Mesenchymal stem cell (in vitro differentiated cells and primary cell): ENCODE measurements around the gene RTBDN.

Experiments
- DNase-seq: peaks from one replicate; pipeline ENCODE4 v3.0.0-alpha.2; 2013
- H2AFZ ChIP-seq: one replicate; pipeline ENCODE4 v1.6.1; 2013; ENCODE audit warnings: low read depth, mild to moderate bottlenecking, control low read depth, inconsistent platforms, low read length, moderate library complexity
- H2AK5ac ChIP-seq: 2 replicates; pipeline ENCODE4 v1.6.1; 2013; ENCODE audit warnings: low read length, moderate library complexity, mild to moderate bottlenecking, inconsistent platforms; ENCODE audit not compliant: severe bottlenecking
- H2BK120ac ChIP-seq: one replicate; pipeline ENCODE4 v1.6.1; 2013; ENCODE audit warnings: low read depth, mild to moderate bottlenecking, inconsistent platforms, low read length, moderate library complexity
- H2BK12ac ChIP-seq, 2 experiments: one replicate each; pipeline ENCODE4 v1.6.1; 2013; ENCODE audit warnings: inconsistent platforms in 2 of 2, low read length in 2 of 2, mild to moderate bottlenecking in 2 of 2, moderate library complexity in 2 of 2, control low read depth in 1 of 2
- H2BK15ac ChIP-seq: one replicate; pipeline ENCODE4 v1.6.1; 2013; ENCODE audit warnings: mild to moderate bottlenecking, low read depth, inconsistent platforms; ENCODE audit not compliant: poor library complexity, severe bottlenecking
- H2BK5ac ChIP-seq: 2 replicates; pipeline ENCODE4 v1.6.1; 2013; ENCODE audit warnings: low read depth, mild to moderate bottlenecking, low read length, control low read depth, inconsistent platforms; ENCODE audit not compliant: poor library complexity, severe bottlenecking
- H3K14ac ChIP-seq, 2 experiments: one replicate each; pipeline ENCODE4 v1.6.1; 2013; ENCODE audit warnings: inconsistent platforms in 2 of 2, low read length in 2 of 2, control low read depth in 1 of 2, mild to moderate bottlenecking in 1 of 2, moderate library complexity in 1 of 2
- H3K18ac ChIP-seq, 2 experiments: one replicate each; pipeline ENCODE4 v1.6.1; 2013; ENCODE audit warnings: inconsistent platforms in 2 of 2, low read length in 2 of 2, control low read depth in 1 of 2, low read depth in 1 of 2, mild to moderate bottlenecking in 1 of 2
- H3K23ac ChIP-seq, 2 experiments: one replicate each; pipeline ENCODE4 v1.6.1; 2013; ENCODE audit warnings: inconsistent platforms in 2 of 2, low read length in 2 of 2, mild to moderate bottlenecking in 2 of 2, moderate library complexity in 2 of 2, control low read depth in 1 of 2
- H3K27ac ChIP-seq: 2 replicates; pipeline ENCODE4 v1.5.1; 2013; ENCODE audit warnings: mild to moderate bottlenecking, moderate library complexity, low read length, control low read depth, inconsistent platforms; ENCODE audit not compliant: poor library complexity, severe bottlenecking
- H3K27me3 ChIP-seq, 2 experiments: 2 replicates each; pipeline versions ENCODE4 v1.6.1 to v1.7.0; 2013; ENCODE audit warnings: low read length in 2 of 2, mild to moderate bottlenecking in 2 of 2, moderate library complexity in 2 of 2, control low read depth in 1 of 2, inconsistent platforms in 1 of 2; ENCODE audit not compliant: control insufficient read depth in 1 of 2, insufficient read depth in 1 of 2
- H3K36me3 ChIP-seq, 2 experiments: 2 replicates each; pipeline versions ENCODE4 v1.6.1 to v1.7.0; 2013; ENCODE audit warnings: low read length in 2 of 2, control low read depth in 1 of 2, inconsistent platforms in 1 of 2, low read depth in 1 of 2, mild to moderate bottlenecking in 1 of 2; ENCODE audit not compliant: insufficient read depth in 2 of 2, control insufficient read depth in 1 of 2
- H3K4ac ChIP-seq, 2 experiments: one replicate each; pipeline ENCODE4 v1.6.1; 2013; ENCODE audit warnings: inconsistent platforms in 2 of 2, low read length in 2 of 2, mild to moderate bottlenecking in 2 of 2, moderate library complexity in 2 of 2, control low read depth in 1 of 2, low read depth in 1 of 2
- H3K4me1 ChIP-seq: 2 replicates; pipeline ENCODE4 v1.6.1; 2013; ENCODE audit warnings: low read depth, low read length, control low read depth; ENCODE audit not compliant: control insufficient read depth, insufficient read depth
- H3K4me2 ChIP-seq: 2 replicates; pipeline ENCODE4 v1.6.1; 2013; ENCODE audit warnings: low read length, mild to moderate bottlenecking, inconsistent platforms; ENCODE audit not compliant: poor library complexity, severe bottlenecking
- H3K4me3 ChIP-seq, 2 experiments: 2 replicates each; pipeline versions ENCODE4 v1.5.1 to v1.7.0; 2013; ENCODE audit warnings: low read length in 2 of 2, mild to moderate bottlenecking in 2 of 2, control low read depth in 1 of 2, low read depth in 1 of 2; ENCODE audit not compliant: insufficient read depth in 1 of 2
- H3K79me1 ChIP-seq: replicated peaks from 2 replicates; pipeline ENCODE4 v1.6.1; 2013; ENCODE audit warnings: mild to moderate bottlenecking, control low read depth, low read length, inconsistent platforms; ENCODE audit not compliant: poor library complexity, severe bottlenecking
- H3K9ac ChIP-seq: 2 replicates; pipeline ENCODE4 v1.7.0; 2013; ENCODE audit warnings: mild to moderate bottlenecking, low read length, moderate library complexity
- H3K9me3 ChIP-seq: 2 replicates; pipeline ENCODE4 v1.7.0; 2013; ENCODE audit warnings: mild to moderate bottlenecking, low read length; ENCODE audit not compliant: control insufficient read depth
- H4K8ac ChIP-seq: one replicate; pipeline ENCODE4 v1.6.1; 2013; ENCODE audit warnings: inconsistent platforms, mild to moderate bottlenecking, low read length, moderate library complexity
- H4K91ac ChIP-seq: one replicate; pipeline ENCODE4 v1.6.1; 2013; ENCODE audit warnings: mild to moderate bottlenecking, low read length, inconsistent platforms
- WGBS: methylation state at CpG from one replicate; pipeline ENCODE4 v1.1.7; 2013; ENCODE audit warnings: mixed read lengths; 5-methylcytosine and 5-hydroxymethylcytosine counted together

The RTBDN gene

GRCh38 chr19:12840091-12841079 lies 6.0 kb upstream of the RTBDN start:
- Histone ChIP-seq H3K4me1 (peaks cover 16% of the 10 kb centered on the region), H3K14ac (no peak overlapping the region), H4K8ac (no peak overlapping the region), H3K27me3 (peaks cover 82 to 86% of the 10 kb centered on the region in 2 experiments), H3K23ac (no peak overlapping the region), H2BK12ac (no peak overlapping the region), H3K18ac (no peak overlapping the region), H3K4me3 (peak overlapping the region in 1 of 2 experiments; percentile 57), H3K9me3 (no peaks in the 10 kb centered on the region), H2BK5ac (no peak overlapping the region), H3K4ac (no peak overlapping the region), H3K27ac (no peak overlapping the region), H3K4me2 (peak overlapping the region; percentile 14), H2AFZ (no peak overlapping the region), H2AK5ac (no peak overlapping the region), H2BK120ac (no peak overlapping the region), H3K36me3 (no peaks in the 10 kb centered on the region), H3K9ac (no peak overlapping the region), H3K79me1 (no peaks in the 10 kb centered on the region), H4K91ac (no peak overlapping the region), H2BK15ac (no peak overlapping the region)
- WGBS = 30% methylated on average over 40 of the region's 43 CpGs
- DNase-seq = peak; percentile 62

- no peak overlapping the region for H2AFZ ChIP-seq
- no peak overlapping the region for H3K18ac ChIP-seq
- H3K27me3 ChIP-seq = peaks cover 90 to 94% of the 10 kb centered on the region in 2 experiments
- no peak overlapping the region for H2BK120ac ChIP-seq
- H3K9ac ChIP-seq = no peak overlapping the region
- no peaks in the 10 kb centered on the region for H3K36me3 ChIP-seq
- no peak overlapping the region for H3K4me3 ChIP-seq
- no peaks in the 10 kb centered on the region for H3K9me3 ChIP-seq
- H2BK15ac ChIP-seq = no peak overlapping the region
- no peak overlapping the region for H4K8ac ChIP-seq
- no peak overlapping the region for H2BK5ac ChIP-seq
- no peak overlapping the region for H3K4ac ChIP-seq
- H4K91ac ChIP-seq = no peak overlapping the region
- H3K4me1 ChIP-seq = peaks cover 22% of the 10 kb centered on the region
- H3K79me1 ChIP-seq = no peaks in the 10 kb centered on the region
- H3K14ac ChIP-seq = no peak overlapping the region
- H2BK12ac ChIP-seq = no peak overlapping the region
- peak overlapping the region; percentile 41 for H3K4me2 ChIP-seq
- no peak overlapping the region for H2AK5ac ChIP-seq
- WGBS = 52% methylated on average over 11 of the region's 21 CpGs
- H3K23ac ChIP-seq = no peak overlapping the region
- DNase-seq = no peak
- no peak overlapping the region for H3K27ac ChIP-seq
These were observed 4.7 kb upstream of the RTBDN start for GRCh38 chr19:12838886-12839756.

- Histone ChIP-seq H2BK12ac (no peak within 1 kb of the TSS), H3K79me1 (no peaks in the 10 kb centered on the region), H3K14ac (no peak within 1 kb of the TSS), H3K18ac (no peak within 1 kb of the TSS), H2BK120ac (no peak within 1 kb of the TSS), H4K91ac (no peak within 1 kb of the TSS), H2AFZ (peak within 1 kb of the TSS; percentile 23), H3K27me3 (peaks cover 87 to 93% of the 10 kb centered on the region in 2 experiments), H3K4ac (no peak within 1 kb of the TSS), H3K4me1 (peaks cover 26% of the 10 kb centered on the region), H2BK5ac (no peak within 1 kb of the TSS), H3K36me3 (no peaks in the 10 kb centered on the region), H2BK15ac (no peak within 1 kb of the TSS), H4K8ac (no peak within 1 kb of the TSS), H3K9me3 (no peaks in the 10 kb centered on the region), H2AK5ac (no peak within 1 kb of the TSS), H3K9ac (no peak within 1 kb of the TSS), H3K4me2 (peak within 1 kb of the TSS; percentile 41), H3K4me3 (peak within 1 kb of the TSS in 1 of 2 experiments; percentile 42), H3K27ac (no peak within 1 kb of the TSS), H3K23ac (peak within 1 kb of the TSS in 1 of 2 experiments; percentile 56)
- DNase-seq = peak; percentile 21
- 1% methylated on average over 54 of the region's 69 CpGs for WGBS
These were observed 4.0 kb upstream of the RTBDN start, which contains the start of gene MAST1 for GRCh38 chr19:12838182-12838885. Gene MAST1, plus strand, starts transcription at chr19:12838515. Its CDS starts 58 bp downstream, at chr19:12838573.
